Vagina (tissue), 2 donors: ENCODE data around the gene ARHGEF28.

Source experiments
- CTCF ChIP-seq, 3 experiments: fragments of 450-650 bp in 2 of 3; fragments of 200-600 bp in 1 of 3; sonication (generic) in 1 of 3; IDR thresholded peaks; one replicate each; pipeline ENCODE4 v1.5.1; 2017 to 2019; ENCODE audit warnings: antibody characterized with exemption in 3 of 3, mild to moderate bottlenecking in 2 of 3, moderate library complexity in 2 of 3
- POLR2AphosphoS5 ChIP-seq, 2 donors: sonication (generic); formaldehyde crosslinking; IDR thresholded peaks; one replicate each; pipeline ENCODE4 v1.9.0; 2017; ENCODE audit warnings: antibody characterized with exemption in 2 of 2, mild to moderate bottlenecking in 2 of 2, low read depth in 1 of 2; ENCODE audit not compliant: insufficient read depth in 1 of 2

DNA sequence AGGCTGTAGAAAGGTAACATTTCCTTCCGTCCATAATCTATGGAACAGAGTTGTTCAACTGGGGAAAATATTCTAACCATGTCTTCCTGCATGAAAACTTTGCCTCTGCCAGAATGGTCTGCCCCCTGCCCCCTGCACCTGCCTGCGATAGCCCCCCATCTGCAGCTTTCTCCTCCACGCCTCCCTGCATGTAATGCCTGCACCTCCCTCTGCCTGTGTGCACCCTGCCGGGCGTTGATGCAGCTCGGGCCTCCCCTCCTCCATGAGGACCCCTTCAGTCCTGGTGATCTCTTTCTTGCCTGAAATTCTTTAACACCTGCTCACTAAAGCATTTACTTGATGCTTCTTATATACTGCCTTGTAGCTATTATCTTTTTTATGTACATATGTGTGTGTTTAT is 266.2 kb downstream of the ARHGEF28 start:
- no peak for TF ChIP-seq CTCF (IDR thresholded peaks at IDR 0.05)
- no peak for TF ChIP-seq POLR2AphosphoS5 (IDR thresholded peaks at IDR 0.05; ENCODE audit: insufficient read depth in 1 of 2, low read depth in 1 of 2)
